ENCODE results near the gene CATSPERZ.

The CATSPERZ gene

GRCh38 chr11:64344787-64345186 lies 44.6 kb downstream of the CATSPERZ start:
- no CpG with 5 or more reads among the region's 28 CpGs for WGBS (ENCODE audit: extremely low coverage, insufficient coverage, insufficient read length)
- no peak overlapping the region for H2BK12ac ChIP-seq (ENCODE audit: low read length)

GRCh38 chr11:64347193-64347867 lies 47.2 kb downstream of the CATSPERZ start:
- no peaks in the 10 kb centered on the region for H3K36me3 ChIP-seq (ENCODE audit: control insufficient read depth in 1 of 2, insufficient read depth in 2 of 2, low read length in 2 of 2)
- DNase-seq: no peak
- H4K8ac ChIP-seq (ENCODE audit: low read depth, low read length): no peak overlapping the region
- no peak overlapping the region for H3K4me3 ChIP-seq (ENCODE audit: low read depth, low read length)
- H3K14ac ChIP-seq (ENCODE audit: low read length): no peak overlapping the region
- H2AFZ ChIP-seq (ENCODE audit: insufficient read depth, low read length, poor library complexity): no peak overlapping the region
- peaks cover under 1% of the 10 kb centered on the region for H3K79me2 ChIP-seq (ENCODE audit: control insufficient read depth, insufficient read depth, low read length, poor library complexity)
- no peak overlapping the region for H3K23ac ChIP-seq (ENCODE audit: low read length)
- H3K79me1 ChIP-seq (ENCODE audit: low read length): peaks cover under 1% of the 10 kb centered on the region
- no peak overlapping the region for H3K4ac ChIP-seq (ENCODE audit: low read depth, low read length)
- H2BK120ac ChIP-seq (ENCODE audit: insufficient read depth, low read length, poor library complexity): no peak overlapping the region
- H4K91ac ChIP-seq (ENCODE audit: low read depth, low read length): no peak overlapping the region
- no peaks in the 10 kb centered on the region for H3K27me3 ChIP-seq (ENCODE audit: insufficient read depth, low read length)
- H2BK12ac ChIP-seq (ENCODE audit: low read length): peak overlapping the region; percentile 3
- peaks cover 2 to 6% of the 10 kb centered on the region in 2 experiments for H3K4me1 ChIP-seq (ENCODE audit: control insufficient read depth in 1 of 2, insufficient read depth in 2 of 2, low read length in 2 of 2)
- H3K27ac ChIP-seq (ENCODE audit: low read depth, low read length): no peak overlapping the region
- no CpG with 5 or more reads among the region's 12 CpGs for WGBS (ENCODE audit: extremely low coverage, insufficient coverage, insufficient read length)
- H4K12ac ChIP-seq (ENCODE audit: low read depth, low read length): no peak overlapping the region
- H2AK5ac ChIP-seq (ENCODE audit: low read length): no peak overlapping the region
- no peak overlapping the region for H3K4me2 ChIP-seq (ENCODE audit: low read length)
- H2BK5ac ChIP-seq (ENCODE audit: low read depth, low read length, poor library complexity): no peak overlapping the region
- no peak overlapping the region for H3K9ac ChIP-seq (ENCODE audit: low read length)
- H3K18ac ChIP-seq (ENCODE audit: low read length): no peak overlapping the region
- H3K9me3 ChIP-seq (ENCODE audit: insufficient read depth, low read depth, low read length): no peaks in the 10 kb centered on the region

More at GRCh38 chr11:64344787-64345186, 44.6 kb downstream of the CATSPERZ start:
- H3K79me1 ChIP-seq (ENCODE audit: low read length): peaks cover 6% of the 10 kb centered on the region
- no peak overlapping the region for H4K12ac ChIP-seq (ENCODE audit: low read depth, low read length)
- no peak overlapping the region for H4K91ac ChIP-seq (ENCODE audit: low read depth, low read length)
- H3K79me2 ChIP-seq (ENCODE audit: control insufficient read depth, insufficient read depth, low read length, poor library complexity): peaks cover 2% of the 10 kb centered on the region
- H3K9me3 ChIP-seq (ENCODE audit: insufficient read depth, low read depth, low read length): peaks cover 3% of the 10 kb centered on the region
- no peak overlapping the region for H3K4me3 ChIP-seq (ENCODE audit: low read depth, low read length)
- H3K27ac ChIP-seq (ENCODE audit: low read depth, low read length): no peak overlapping the region
- DNase-seq: no peak
- no peak overlapping the region for H2AK5ac ChIP-seq (ENCODE audit: low read length)
- H2BK5ac ChIP-seq (ENCODE audit: low read depth, low read length, poor library complexity): no peak overlapping the region
- H3K9ac ChIP-seq (ENCODE audit: low read length): no peak overlapping the region
- peaks cover 8 to 11% of the 10 kb centered on the region in 2 experiments for H3K4me1 ChIP-seq (ENCODE audit: control insufficient read depth in 1 of 2, insufficient read depth in 2 of 2, low read length in 2 of 2)
- H3K4ac ChIP-seq (ENCODE audit: low read depth, low read length): no peak overlapping the region
- H2BK120ac ChIP-seq (ENCODE audit: insufficient read depth, low read length, poor library complexity): no peak overlapping the region
- H3K18ac ChIP-seq (ENCODE audit: low read length): no peak overlapping the region
- H3K27me3 ChIP-seq (ENCODE audit: insufficient read depth, low read length): no peaks in the 10 kb centered on the region
- no peak overlapping the region for H3K14ac ChIP-seq (ENCODE audit: low read length)
- no peak overlapping the region for H3K4me2 ChIP-seq (ENCODE audit: low read length)
- no peak overlapping the region for H4K8ac ChIP-seq (ENCODE audit: low read depth, low read length)
- H3K36me3 ChIP-seq (ENCODE audit: control insufficient read depth in 1 of 2, insufficient read depth in 2 of 2, low read length in 2 of 2): no peaks in the 10 kb centered on the region
- H3K23ac ChIP-seq (ENCODE audit: low read length): no peak overlapping the region
- H2AFZ ChIP-seq (ENCODE audit: insufficient read depth, low read length, poor library complexity): no peak overlapping the region

DNA sequence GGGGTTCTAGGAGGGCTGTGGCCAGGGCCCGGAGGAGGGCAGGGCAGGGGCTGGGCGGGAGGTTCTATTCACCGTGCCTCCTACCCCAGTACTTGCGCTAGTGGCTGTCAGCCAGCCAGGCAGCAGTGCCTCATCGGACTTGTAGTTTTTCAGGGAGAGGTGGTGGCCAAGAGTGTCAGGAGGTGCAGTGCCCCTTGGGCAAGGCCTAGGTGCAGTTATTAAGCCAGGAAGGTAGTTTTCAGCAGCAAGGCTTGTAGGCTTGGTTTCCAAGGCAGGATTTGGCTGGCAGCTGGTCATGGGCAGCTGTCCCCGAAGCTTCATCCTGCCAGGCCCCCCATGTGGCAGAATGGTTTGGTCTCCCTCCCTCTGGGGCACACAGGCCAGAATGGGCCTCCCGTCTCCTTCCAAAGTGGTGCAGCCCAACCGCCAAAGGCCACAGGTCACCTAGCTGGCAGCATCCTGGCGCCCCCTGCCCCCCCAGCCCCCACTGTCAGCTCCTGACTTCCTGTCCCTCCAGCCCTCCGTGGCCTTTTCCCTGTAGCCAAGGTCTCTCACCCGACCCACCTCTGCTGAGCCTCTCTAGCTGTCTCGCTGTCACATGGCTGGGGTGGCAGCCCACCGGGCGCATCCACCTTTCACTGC lies 48.3 kb downstream of the CATSPERZ start:
- Histone ChIP-seq H3K4me3 (ENCODE audit: low read depth, low read length) (no peak overlapping the region), H3K27me3 (ENCODE audit: insufficient read depth, low read length) (no peaks in the 10 kb centered on the region), H4K8ac (ENCODE audit: low read depth, low read length) (no peak overlapping the region), H3K4ac (ENCODE audit: low read depth, low read length) (no peak overlapping the region), H3K4me1 (ENCODE audit: control insufficient read depth in 1 of 2, insufficient read depth in 2 of 2, low read length in 2 of 2) (peaks cover 2 to 5% of the 10 kb centered on the region in 2 experiments), H3K79me2 (ENCODE audit: control insufficient read depth, insufficient read depth, low read length, poor library complexity) (no peaks in the 10 kb centered on the region), H3K4me2 (ENCODE audit: low read length) (no peak overlapping the region), H2AFZ (ENCODE audit: insufficient read depth, low read length, poor library complexity) (no peak overlapping the region), H3K9ac (ENCODE audit: low read length) (no peak overlapping the region), H3K23ac (ENCODE audit: low read length) (no peak overlapping the region), H3K9me3 (ENCODE audit: insufficient read depth, low read depth, low read length) (no peaks in the 10 kb centered on the region), H2AK5ac (ENCODE audit: low read length) (no peak overlapping the region), H3K18ac (ENCODE audit: low read length) (no peak overlapping the region), H4K12ac (ENCODE audit: low read depth, low read length) (no peak overlapping the region), H4K91ac (ENCODE audit: low read depth, low read length) (no peak overlapping the region), H2BK5ac (ENCODE audit: low read depth, low read length, poor library complexity) (no peak overlapping the region), H3K36me3 (ENCODE audit: control insufficient read depth in 1 of 2, insufficient read depth in 2 of 2, low read length in 2 of 2) (no peaks in the 10 kb centered on the region), H3K27ac (ENCODE audit: low read depth, low read length) (no peak overlapping the region), H3K14ac (ENCODE audit: low read length) (no peak overlapping the region), H3K79me1 (ENCODE audit: low read length) (no peaks in the 10 kb centered on the region), H2BK120ac (ENCODE audit: insufficient read depth, low read length, poor library complexity) (no peak overlapping the region), H2BK12ac (ENCODE audit: low read length) (no peak overlapping the region)
- WGBS (ENCODE audit: extremely low coverage, insufficient coverage, insufficient read length): no CpG with 5 or more reads among the region's 14 CpGs
- DNase-seq: no peak

DNA sequence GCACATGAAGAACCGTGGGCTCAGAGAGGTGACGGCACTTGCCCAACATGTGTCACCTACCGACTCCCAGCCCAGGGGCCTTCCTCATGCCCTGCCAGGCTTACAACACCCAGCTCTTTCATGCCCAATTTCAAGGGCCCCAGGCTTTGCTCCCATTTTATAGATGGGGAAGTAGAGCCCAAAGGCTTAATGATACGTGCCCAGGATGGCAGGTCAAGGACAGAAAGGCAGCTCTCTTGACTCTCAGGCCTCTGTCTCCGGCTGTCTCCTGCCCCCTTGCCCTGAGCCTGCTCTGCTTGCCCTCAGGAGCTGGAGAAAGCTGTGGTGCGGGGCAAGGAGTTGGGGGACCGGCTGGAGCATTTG lies 48.8 kb downstream of the CATSPERZ start:
- WGBS (ENCODE audit: extremely low coverage, insufficient coverage, insufficient read length): no CpG with 5 or more reads among the region's 7 CpGs

More for the DNA sequence above, 48.8 kb downstream of the CATSPERZ start:
- no peak overlapping the region for H3K9ac ChIP-seq (ENCODE audit: low read length)
- H4K8ac ChIP-seq (ENCODE audit: low read depth, low read length): no peak overlapping the region
- no peak overlapping the region for H3K4me3 ChIP-seq (ENCODE audit: low read depth, low read length)
- no peak overlapping the region for H3K4me2 ChIP-seq (ENCODE audit: low read length)
- no peak overlapping the region for H2AK5ac ChIP-seq (ENCODE audit: low read length)
- no peaks in the 10 kb centered on the region for H3K79me1 ChIP-seq (ENCODE audit: low read length)
- no peak for DNase-seq
- no peak overlapping the region for H3K27ac ChIP-seq (ENCODE audit: low read depth, low read length)
- no peaks in the 10 kb centered on the region for H3K79me2 ChIP-seq (ENCODE audit: control insufficient read depth, insufficient read depth, low read length, poor library complexity)
- no peak overlapping the region for H2BK5ac ChIP-seq (ENCODE audit: low read depth, low read length, poor library complexity)
- H4K91ac ChIP-seq (ENCODE audit: low read depth, low read length): no peak overlapping the region
- no peak overlapping the region for H3K14ac ChIP-seq (ENCODE audit: low read length)
- H3K27me3 ChIP-seq (ENCODE audit: insufficient read depth, low read length): no peaks in the 10 kb centered on the region
- no peaks in the 10 kb centered on the region for H3K9me3 ChIP-seq (ENCODE audit: insufficient read depth, low read depth, low read length)
- H4K12ac ChIP-seq (ENCODE audit: low read depth, low read length): no peak overlapping the region
- no peak overlapping the region for H2AFZ ChIP-seq (ENCODE audit: insufficient read depth, low read length, poor library complexity)
- no peak overlapping the region for H3K4ac ChIP-seq (ENCODE audit: low read depth, low read length)
- H3K36me3 ChIP-seq (ENCODE audit: control insufficient read depth in 1 of 2, insufficient read depth in 2 of 2, low read length in 2 of 2): no peaks in the 10 kb centered on the region
- H2BK120ac ChIP-seq (ENCODE audit: insufficient read depth, low read length, poor library complexity): no peak overlapping the region
- no peak overlapping the region for H3K23ac ChIP-seq (ENCODE audit: low read length)
- peaks cover 2 to 5% of the 10 kb centered on the region in 2 experiments for H3K4me1 ChIP-seq (ENCODE audit: control insufficient read depth in 1 of 2, insufficient read depth in 2 of 2, low read length in 2 of 2)
- no peak overlapping the region for H3K18ac ChIP-seq (ENCODE audit: low read length)
- no peak overlapping the region for H2BK12ac ChIP-seq (ENCODE audit: low read length)

Data from trophoblast cell (in vitro differentiated cells and primary cell).